ENCODE results near the gene REEP6.

The REEP6 gene

GRCh38 chr19:1503925-1504773 lies 13.2 kb downstream of the REEP6 start:
- Histone ChIP-seq H3K4me2 (ENCODE audit: low read depth, low read length, poor library complexity, severe bottlenecking) (no peak overlapping the region), H3K36me3 (ENCODE audit: low read length) (no peaks in the 10 kb centered on the region), H3K4me3 (ENCODE audit: insufficient read depth, low read length, poor library complexity, severe bottlenecking) (no peak overlapping the region), H4K20me1 (ENCODE audit: low read depth, low read length) (no peaks in the 10 kb centered on the region), H3F3A (ENCODE audit: insufficient read depth) (no peaks in the 10 kb centered on the region), H3K27me3 (ENCODE audit: low read length) (no peaks in the 10 kb centered on the region), H3K27ac (ENCODE audit: low read depth, low read length) (no peak overlapping the region), H2AFZ (ENCODE audit: low read depth, low read length, severe bottlenecking) (no peak overlapping the region), H3K9ac (ENCODE audit: low read length) (no peak overlapping the region), H3K79me2 (ENCODE audit: insufficient read depth, low read length) (no peaks in the 10 kb centered on the region), H3K9me2 (replicated peaks; ENCODE audit: insufficient read depth, low read length) (no peaks in the 10 kb centered on the region), H3K9me3 (ENCODE audit: insufficient read depth, low read length) (no peaks in the 10 kb centered on the region)
- TF ChIP-seq EZH2phosphoT487 (conservative IDR thresholded peaks at IDR 0.05; ENCODE audit: low read length) (no peak), CTCF (IDR thresholded peaks at IDR 0.05; ENCODE audit: insufficient read depth, low read length, poor library complexity, severe bottlenecking) (no peak)

DNA sequence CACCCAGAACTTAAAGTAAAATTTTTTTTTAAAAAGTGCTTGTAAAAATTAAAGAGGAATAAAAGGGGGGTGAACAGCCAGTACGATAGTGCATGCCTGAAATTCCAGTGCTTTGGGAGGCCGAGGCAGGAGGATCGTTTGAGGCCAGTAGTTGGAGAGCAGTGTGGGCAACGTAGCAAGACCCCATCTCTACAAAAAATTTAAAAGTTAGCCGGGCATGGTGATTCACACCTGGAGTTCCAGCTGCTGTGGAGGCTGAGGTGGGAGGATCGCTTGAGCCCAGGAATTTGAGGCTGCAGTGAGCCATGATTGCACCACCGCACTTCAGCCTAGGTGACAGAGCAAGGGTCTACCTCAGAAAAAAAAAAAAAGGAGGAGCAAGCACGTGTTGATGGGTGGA lies 14.0 kb downstream of the REEP6 start:
- Histone ChIP-seq H3F3A (ENCODE audit: insufficient read depth) (no peaks in the 10 kb centered on the region), H3K27ac (ENCODE audit: low read depth, low read length) (no peak overlapping the region), H3K9me2 (replicated peaks; ENCODE audit: insufficient read depth, low read length) (no peaks in the 10 kb centered on the region), H3K27me3 (ENCODE audit: low read length) (no peaks in the 10 kb centered on the region), H3K79me2 (ENCODE audit: insufficient read depth, low read length) (no peaks in the 10 kb centered on the region), H3K9ac (ENCODE audit: low read length) (no peak overlapping the region), H2AFZ (ENCODE audit: low read depth, low read length, severe bottlenecking) (no peak overlapping the region), H3K4me2 (ENCODE audit: low read depth, low read length, poor library complexity, severe bottlenecking) (no peak overlapping the region), H3K36me3 (ENCODE audit: low read length) (no peaks in the 10 kb centered on the region), H4K20me1 (ENCODE audit: low read depth, low read length) (no peaks in the 10 kb centered on the region), H3K9me3 (ENCODE audit: insufficient read depth, low read length) (no peaks in the 10 kb centered on the region), H3K4me3 (ENCODE audit: insufficient read depth, low read length, poor library complexity, severe bottlenecking) (no peak overlapping the region)
- no peak for TF ChIP-seq EZH2phosphoT487 (conservative IDR thresholded peaks at IDR 0.05; ENCODE audit: low read length)
- no peak for TF ChIP-seq CTCF (IDR thresholded peaks at IDR 0.05; ENCODE audit: insufficient read depth, low read length, poor library complexity, severe bottlenecking)

GRCh38 chr19:1505991-1506881 lies 15.3 kb downstream of the REEP6 start:
- Histone ChIP-seq H3K9me2 (replicated peaks; ENCODE audit: insufficient read depth, low read length) (no peaks in the 10 kb centered on the region), H4K20me1 (ENCODE audit: low read depth, low read length) (no peaks in the 10 kb centered on the region), H2AFZ (ENCODE audit: low read depth, low read length, severe bottlenecking) (no peak overlapping the region), H3F3A (ENCODE audit: insufficient read depth) (no peaks in the 10 kb centered on the region), H3K79me2 (ENCODE audit: insufficient read depth, low read length) (no peaks in the 10 kb centered on the region), H3K9ac (ENCODE audit: low read length) (no peak overlapping the region), H3K36me3 (ENCODE audit: low read length) (no peaks in the 10 kb centered on the region), H3K4me3 (ENCODE audit: insufficient read depth, low read length, poor library complexity, severe bottlenecking) (no peak overlapping the region), H3K9me3 (ENCODE audit: insufficient read depth, low read length) (no peaks in the 10 kb centered on the region), H3K27ac (ENCODE audit: low read depth, low read length) (no peak overlapping the region), H3K27me3 (ENCODE audit: low read length) (no peaks in the 10 kb centered on the region), H3K4me2 (ENCODE audit: low read depth, low read length, poor library complexity, severe bottlenecking) (no peak overlapping the region)
- TF ChIP-seq EZH2phosphoT487 (conservative IDR thresholded peaks at IDR 0.05; ENCODE audit: low read length), result no peak
- no peak for TF ChIP-seq CTCF (IDR thresholded peaks at IDR 0.05; ENCODE audit: insufficient read depth, low read length, poor library complexity, severe bottlenecking)

Measured in SU-DHL-6 (cell line).